IPS-NIHi7 (cell line): Measurements from ENCODE around the gene SHC1.

Experiments
- DNase-seq: peaks from one replicate; pipeline ENCODE4 v3.0.0; 2012; ENCODE audit warnings: mixed read lengths; ENCODE audit errors: extremely low spot score

The SHC1 gene

DNA sequence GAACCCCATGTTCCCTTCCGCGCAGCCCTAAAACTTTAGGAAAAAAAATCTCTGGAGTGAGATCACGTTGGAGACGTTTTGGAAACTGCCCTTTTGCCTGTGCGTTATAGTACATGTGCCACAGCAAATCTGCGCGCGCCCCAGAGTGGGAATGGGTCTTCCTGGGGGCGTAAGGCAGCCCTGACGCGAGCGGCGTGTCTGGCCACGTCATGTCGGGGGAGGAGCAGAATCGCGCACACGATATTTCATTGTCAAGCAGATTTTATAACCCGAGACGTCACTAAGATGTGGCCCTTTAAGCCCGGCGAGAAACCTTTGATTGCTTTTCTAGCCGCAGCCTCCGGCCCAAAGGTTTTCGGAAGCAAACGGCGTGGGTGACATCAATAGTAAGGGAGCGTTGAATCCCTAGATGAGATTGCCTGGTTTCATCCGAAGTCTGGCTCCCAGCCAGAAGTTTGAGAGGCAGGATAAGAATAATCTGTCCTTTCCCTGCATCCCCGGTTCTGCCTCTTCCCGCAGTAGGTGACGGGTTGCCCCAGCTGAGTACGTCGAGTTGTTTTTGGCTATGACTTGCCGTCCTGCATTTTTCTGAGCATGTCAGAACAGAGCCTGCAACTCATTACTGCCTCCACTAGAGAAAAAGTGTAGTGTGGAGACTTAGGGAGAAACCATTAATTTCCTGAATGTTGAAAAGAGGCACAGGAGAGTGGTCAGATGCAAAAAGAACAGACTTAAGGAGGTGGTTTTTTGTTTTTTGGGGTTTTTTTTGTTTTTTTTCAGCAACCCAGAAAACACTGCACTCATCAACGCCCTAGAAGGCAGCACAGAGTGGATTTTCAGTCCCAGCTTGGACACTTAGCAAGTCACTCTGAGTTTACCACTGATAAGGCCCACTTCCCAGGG lies 33.2 kb downstream of the SHC1 start:
- peak; percentile 90 for DNase-seq

- DNase-seq = peak; percentile 97
Observed at GRCh38 chr1:154936555-154937084, 33.9 kb downstream of the SHC1 start, which contains the start of gene PMVK. Gene PMVK, minus strand, starts transcription at chr1:154936719. Its CDS starts 34 bp downstream, at chr1:154936685.

DNA sequence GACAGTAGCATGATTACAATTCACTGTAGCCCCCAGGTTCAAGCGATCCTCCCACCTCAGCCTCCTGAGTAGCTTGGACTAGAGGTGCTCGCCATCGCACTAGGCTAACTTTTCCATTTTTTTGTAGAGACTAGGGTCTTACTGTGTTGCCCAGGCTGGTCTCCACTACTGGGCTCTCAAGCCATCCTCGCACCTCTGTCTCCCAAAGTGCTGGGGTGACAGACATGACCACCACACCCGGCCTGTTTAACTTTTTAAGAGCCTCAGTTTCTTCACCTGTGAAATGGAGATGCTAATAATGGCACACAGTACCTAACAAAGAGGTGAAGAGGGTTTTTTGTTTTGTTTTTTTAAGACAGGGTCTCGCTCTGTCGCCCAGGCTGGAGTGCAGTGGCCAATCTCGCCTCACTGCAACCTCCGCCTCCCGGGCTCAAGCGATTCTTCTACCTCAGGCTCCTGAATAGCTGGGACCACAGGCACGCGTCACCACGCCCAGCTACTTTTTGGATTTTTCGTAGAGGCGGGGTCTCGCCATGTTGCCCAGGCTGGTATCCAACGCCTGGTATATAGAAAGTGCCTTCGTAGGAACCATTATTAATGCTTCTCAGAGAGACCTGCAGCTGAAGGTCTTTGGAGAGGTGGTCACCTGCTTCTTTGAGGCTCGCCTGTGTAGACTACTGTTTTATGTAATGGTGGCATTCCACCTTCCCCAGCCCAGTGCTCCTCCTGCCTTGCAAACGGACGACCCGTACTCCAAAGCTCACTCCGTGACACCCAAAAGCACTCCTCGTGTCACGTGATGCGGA lies 34.6 kb downstream of the SHC1 start:
- DNase-seq = no peak

- no peak for DNase-seq
Observed at GRCh38 chr1:154934358-154934948, 36.1 kb downstream of the SHC1 start.

DNA sequence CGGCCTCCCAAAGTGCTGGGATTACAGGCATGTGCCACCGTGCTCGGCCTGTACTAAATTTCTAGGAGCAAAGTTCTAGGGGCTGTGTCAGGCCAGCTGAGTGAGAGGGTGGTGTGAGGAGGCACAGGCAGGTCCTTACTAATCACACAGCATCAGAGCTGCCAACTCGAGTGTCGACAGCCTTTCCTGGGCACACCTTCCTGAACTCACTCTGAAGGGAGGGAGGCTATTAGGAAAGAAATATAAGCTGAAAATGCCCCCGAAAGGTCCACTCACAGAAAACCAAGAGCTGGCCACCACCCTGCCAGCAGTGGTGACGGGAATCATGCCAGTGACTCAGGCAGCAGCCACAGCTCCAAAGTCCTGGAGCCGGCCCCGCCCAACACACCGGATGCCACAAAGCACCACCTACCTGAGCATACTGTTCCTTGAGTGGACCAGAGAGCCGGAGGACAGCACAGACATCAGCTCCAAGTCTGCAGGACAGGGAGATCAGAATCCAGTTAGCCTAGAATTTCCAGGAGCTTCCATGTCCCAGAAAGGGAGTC lies 38.5 kb downstream of the SHC1 start:
- DNase-seq = no peak

GRCh38 chr1:154926201-154926600 lies 44.3 kb downstream of the SHC1 start:
- DNase-seq = no peak

GRCh38 chr1:154925335-154926170 lies 45.0 kb downstream of the SHC1 start:
- no peak for DNase-seq

- no peak for DNase-seq
Observed at GRCh38 chr1:154923695-154924094, 46.9 kb downstream of the SHC1 start.

DNA sequence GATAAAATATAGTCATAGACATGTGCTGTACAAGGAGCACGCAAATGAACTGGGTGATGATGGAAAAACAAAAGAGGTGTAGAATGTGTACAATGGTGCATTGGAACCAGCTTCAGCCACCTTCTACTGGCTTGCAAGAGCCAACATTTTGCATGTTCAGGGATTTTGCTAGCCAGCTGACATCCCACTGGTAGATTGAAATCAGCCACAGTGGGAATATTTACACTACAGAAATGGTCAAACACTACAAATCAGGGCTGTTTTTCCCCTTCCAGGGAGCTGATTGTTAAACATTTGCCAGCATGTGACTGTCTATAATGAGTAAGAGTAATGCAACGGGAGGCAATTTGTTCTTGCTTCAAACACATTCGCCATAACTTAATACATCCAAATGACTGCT lies 57.3 kb downstream of the SHC1 start:
- DNase-seq = no peak

DNA sequence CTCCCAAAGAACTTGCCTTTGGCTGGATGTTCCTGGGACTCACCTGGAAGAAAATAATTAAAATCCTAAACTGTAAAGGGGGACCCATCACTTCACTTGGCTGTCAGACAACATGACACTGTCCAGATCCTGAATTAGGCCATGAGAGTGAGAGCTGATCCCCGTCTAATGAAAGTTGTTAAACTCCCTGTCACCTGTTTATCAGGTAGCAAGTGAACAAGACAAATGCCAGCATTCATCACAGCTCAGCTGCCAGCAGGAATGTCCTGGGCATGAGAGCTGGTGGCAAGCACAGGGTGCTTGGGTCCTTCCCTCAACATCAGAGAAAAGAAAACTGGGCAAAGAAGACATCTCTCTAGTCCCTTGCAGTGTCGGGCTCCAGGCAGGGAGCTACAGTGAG lies 57.8 kb downstream of the SHC1 start:
- no peak for DNase-seq
